B cell (primary cell): Measurements from ENCODE around the gene TRAPPC2B. TPM values are rescaled to one million over a fixed set of nuclear protein-coding genes. Genes with fewer than 3 reads are reported as not detected.

Source experiments
- ATAC-seq: fragments of 200-7000 bp; cut with Tn5 transposase; one replicate; pipeline ENCODE4 v1.10.0; 2021; ENCODE audit warnings: low read depth, mild to moderate bottlenecking, moderate number of reproducible peaks, moderate library complexity
- CTCF ChIA-PET: fragments of 350-600 bp; sonication (Branson Sonifier 250); formaldehyde crosslinking; loops from one replicate; lab custom pipeline; 2021; ENCODE audit warnings: antibody characterized with exemption, inconsistent platforms; lab: Charles Lee
- POLR2A ChIA-PET: fragments of 350-600 bp; sonication (Branson Sonifier 250); formaldehyde crosslinking; loops from one replicate; lab custom pipeline; 2021; ENCODE audit warnings: antibody characterized with exemption; lab: Charles Lee
- DNase-seq: peaks from one replicate; pipeline ENCODE4 v3.0.0; 2013
- H2AFZ ChIP-seq: 2 replicates; pipeline ENCODE4 v1.6.1; 2012; ENCODE audit warnings: mild to moderate bottlenecking, low read depth, low read length; ENCODE audit not compliant: insufficient read depth, poor library complexity, severe bottlenecking
- H3K27ac ChIP-seq, 2 donors: 1 replicate in 1 of 2; 2 replicates in 1 of 2; pipeline ENCODE4 v1.5.1; 2012 to 2013; ENCODE audit warnings: low read length in 2 of 2, mild to moderate bottlenecking in 2 of 2, moderate library complexity in 1 of 2
- H3K27me3 ChIP-seq, 4 experiments: fragments of 200-600 bp in 1 of 4; sonication (generic) in 1 of 4; replicated peaks in 1 of 4; 1 replicate in 2 of 4; 2 replicates in 2 of 4; pipeline versions ENCODE4 v1.6.1 to v1.7.0; 2013 to 2016; ENCODE audit warnings: low read length in 3 of 4, mild to moderate bottlenecking in 2 of 4, mixed read lengths in 1 of 4, moderate library complexity in 1 of 4; ENCODE audit not compliant: insufficient read depth in 4 of 4, control insufficient read depth in 3 of 4; ENCODE audit errors: control extremely low read depth in 1 of 4
- H3K36me3 ChIP-seq, 2 experiments: replicated peaks in 1 of 2; 1 replicate in 1 of 2; 2 replicates in 1 of 2; pipeline versions ENCODE4 v1.6.1 to v1.7.1; 2013; ENCODE audit warnings: low read length in 1 of 2; ENCODE audit not compliant: insufficient read depth in 2 of 2, control insufficient read depth in 1 of 2; ENCODE audit errors: control extremely low read depth in 1 of 2, extremely low read depth in 1 of 2
- H3K4me1 ChIP-seq, 2 donors: fragments of 200-600 bp in 1 of 2; sonication (generic) in 1 of 2; 1 replicate in 1 of 2; 2 replicates in 1 of 2; pipeline versions ENCODE4 v1.5.1 to v1.6.1; 2013 to 2017; ENCODE audit warnings: low read length in 2 of 2; ENCODE audit not compliant: control insufficient read depth in 2 of 2, insufficient read depth in 2 of 2
- H3K4me2 ChIP-seq: replicated peaks from 2 replicates; pipeline ENCODE3; 2012; ENCODE audit warnings: mild to moderate bottlenecking, low read depth, low read length; ENCODE audit not compliant: poor library complexity, severe bottlenecking
- H3K4me3 ChIP-seq, 5 experiments: fragments of 200-600 bp in 1 of 5; sonication (generic) in 1 of 5; 1 replicate in 3 of 5; 2 replicates in 2 of 5; pipeline versions ENCODE4 v1.5.1 to v1.7.0; 2011 to 2016; ENCODE audit warnings: low read length in 4 of 5, mild to moderate bottlenecking in 4 of 5, low read depth in 2 of 5, control low read depth in 1 of 5, moderate library complexity in 1 of 5; ENCODE audit not compliant: insufficient read depth in 1 of 5; ENCODE audit errors: control extremely low read depth in 1 of 5, extremely low read depth in 1 of 5
- H3K79me2 ChIP-seq: fragments of 200-600 bp; sonication (generic); one replicate; pipeline ENCODE4 v1.6.0; 2016; ENCODE audit warnings: low read length; ENCODE audit not compliant: control insufficient read depth, insufficient read depth
- H3K9ac ChIP-seq: fragments of 200-600 bp; sonication (generic); 2 replicates; pipeline ENCODE4 v1.6.1; 2017; ENCODE audit warnings: mild to moderate bottlenecking, low read length, moderate library complexity
- H3K9me3 ChIP-seq, 3 donors: one replicate each; pipeline versions ENCODE4 v1.6.1 to v1.7.1; 2013; ENCODE audit warnings: low read length in 2 of 3; ENCODE audit not compliant: control insufficient read depth in 2 of 3, insufficient read depth in 1 of 3; ENCODE audit errors: control extremely low read depth in 1 of 3
- H4K20me1 ChIP-seq: 2 replicates; pipeline ENCODE4 v1.6.0; 2012; ENCODE audit warnings: mild to moderate bottlenecking, low read length; ENCODE audit not compliant: insufficient read depth, control insufficient read depth, poor library complexity, severe bottlenecking
- H3K27ac Mint-ChIP-seq: one replicate; pipeline ENCODE4 v1.8.0; 2021; ENCODE audit warnings: mixed read lengths
- H3K27me3 Mint-ChIP-seq: one replicate; pipeline ENCODE4 v1.8.0; 2021; ENCODE audit warnings: mixed read lengths
- H3K4me1 Mint-ChIP-seq: one replicate; pipeline ENCODE4 v1.8.0; 2021; ENCODE audit warnings: mixed read lengths
- H3K4me3 Mint-ChIP-seq: one replicate; pipeline ENCODE4 v1.8.0; 2021; ENCODE audit warnings: mixed read lengths
- H3K9me3 Mint-ChIP-seq: one replicate; pipeline ENCODE4 v1.8.0; 2022; ENCODE audit warnings: mixed read lengths; ENCODE audit not compliant: insufficient read depth
- EZH2 ChIP-seq: IDR thresholded peaks from 2 replicates; pipeline ENCODE4 v1.6.1; 2012; ENCODE audit warnings: borderline replicate concordance, low read depth, mild to moderate bottlenecking, moderate library complexity, low read length; ENCODE audit not compliant: insufficient read depth, poor library complexity, severe bottlenecking
- WGBS: methylation state at CpG from one replicate; pipeline ENCODE4 v1.1.5; 2013; ENCODE audit warnings: missing lambda C conversion rate; ENCODE audit not compliant: insufficient coverage; 5-methylcytosine and 5-hydroxymethylcytosine counted together
- intact Hi-C: fragments of 100-400 bp; cut with micrococcal nuclease; formaldehyde crosslinking; loops from one replicate; pipeline ENCODE4 v1.10.0; 2022
- polyA plus RNA-seq: library from polyadenylated mRNA; depleted of rRNA; stranded (reverse); fragments of >200 nt; gene quantifications from 2 replicates; pipeline ENCODE4 v1.2.3, GENCODE V29; 2012
- total RNA-seq, 2 donors: library from RNA; stranded (reverse); fragments of 120-200 nt in 1 of 2; gene quantifications; 1 replicate in 1 of 2; 2 replicates in 1 of 2; pipeline versions ENCODE4 v1.2.3 to v1.2.4, GENCODE V29; 2013 to 2022
- TF ChIP-seq, protein P1 (sequence below): fragments of 200-600 bp; IDR thresholded peaks from one replicate; pipeline ENCODE4 v1.8.0; 2022; ENCODE audit warnings: antibody characterized with exemption, mild to moderate bottlenecking

TRAPPC2B gene
- total and polyA plus RNA-seq, 2 donors (not counting 1 experiment from before 2014, with no cell fraction given) = 9.6 to 29.2 TPM

GRCh38 chr19:57398868-57399267 lies 35.5 kb downstream of the TRAPPC2B start:
- H3K27me3 ChIP-seq = no peaks in the 10 kb centered on the region
- H3K4me2 ChIP-seq = no peak overlapping the region
- no peak overlapping the region for H3K9ac ChIP-seq
- no peaks in the 10 kb centered on the region for H3K27me3 Mint-ChIP-seq
- H3K27ac ChIP-seq = no peak overlapping the region
- TF ChIP-seq, protein P1, sequence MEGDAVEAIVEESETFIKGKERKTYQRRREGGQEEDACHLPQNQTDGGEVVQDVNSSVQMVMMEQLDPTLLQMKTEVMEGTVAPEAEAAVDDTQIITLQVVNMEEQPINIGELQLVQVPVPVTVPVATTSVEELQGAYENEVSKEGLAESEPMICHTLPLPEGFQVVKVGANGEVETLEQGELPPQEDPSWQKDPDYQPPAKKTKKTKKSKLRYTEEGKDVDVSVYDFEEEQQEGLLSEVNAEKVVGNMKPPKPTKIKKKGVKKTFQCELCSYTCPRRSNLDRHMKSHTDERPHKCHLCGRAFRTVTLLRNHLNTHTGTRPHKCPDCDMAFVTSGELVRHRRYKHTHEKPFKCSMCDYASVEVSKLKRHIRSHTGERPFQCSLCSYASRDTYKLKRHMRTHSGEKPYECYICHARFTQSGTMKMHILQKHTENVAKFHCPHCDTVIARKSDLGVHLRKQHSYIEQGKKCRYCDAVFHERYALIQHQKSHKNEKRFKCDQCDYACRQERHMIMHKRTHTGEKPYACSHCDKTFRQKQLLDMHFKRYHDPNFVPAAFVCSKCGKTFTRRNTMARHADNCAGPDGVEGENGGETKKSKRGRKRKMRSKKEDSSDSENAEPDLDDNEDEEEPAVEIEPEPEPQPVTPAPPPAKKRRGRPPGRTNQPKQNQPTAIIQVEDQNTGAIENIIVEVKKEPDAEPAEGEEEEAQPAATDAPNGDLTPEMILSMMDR = no peak
- no peak for TF ChIP-seq EZH2
- H3K4me1 Mint-ChIP-seq = no peaks in the 10 kb centered on the region
- ChIA-PET POLR2A (no interaction called here), CTCF (no interaction called here)
- peaks cover 0 to 21% (median 11%) of the 10 kb centered on the region in 3 donors for H3K9me3 ChIP-seq
- no peaks in the 10 kb centered on the region for H3K4me1 ChIP-seq
- no peak overlapping the region for H3K4me3 Mint-ChIP-seq
- intact Hi-C loops = no loop called here
- ATAC-seq = no peak
- peaks cover 2% of the 10 kb centered on the region for H3K9me3 Mint-ChIP-seq
- no peak for DNase-seq
- H3K36me3 ChIP-seq = peaks cover 2 to 46% of the 10 kb centered on the region in 2 experiments
- no peak overlapping the region for H3K27ac Mint-ChIP-seq
- 90% methylated on average over 2 of the region's 5 CpGs for WGBS
- H4K20me1 ChIP-seq = no peaks in the 10 kb centered on the region
- H3K79me2 ChIP-seq = peaks cover 8% of the 10 kb centered on the region
- no peak overlapping the region for H2AFZ ChIP-seq
- no peak overlapping the region for H3K4me3 ChIP-seq

DNA sequence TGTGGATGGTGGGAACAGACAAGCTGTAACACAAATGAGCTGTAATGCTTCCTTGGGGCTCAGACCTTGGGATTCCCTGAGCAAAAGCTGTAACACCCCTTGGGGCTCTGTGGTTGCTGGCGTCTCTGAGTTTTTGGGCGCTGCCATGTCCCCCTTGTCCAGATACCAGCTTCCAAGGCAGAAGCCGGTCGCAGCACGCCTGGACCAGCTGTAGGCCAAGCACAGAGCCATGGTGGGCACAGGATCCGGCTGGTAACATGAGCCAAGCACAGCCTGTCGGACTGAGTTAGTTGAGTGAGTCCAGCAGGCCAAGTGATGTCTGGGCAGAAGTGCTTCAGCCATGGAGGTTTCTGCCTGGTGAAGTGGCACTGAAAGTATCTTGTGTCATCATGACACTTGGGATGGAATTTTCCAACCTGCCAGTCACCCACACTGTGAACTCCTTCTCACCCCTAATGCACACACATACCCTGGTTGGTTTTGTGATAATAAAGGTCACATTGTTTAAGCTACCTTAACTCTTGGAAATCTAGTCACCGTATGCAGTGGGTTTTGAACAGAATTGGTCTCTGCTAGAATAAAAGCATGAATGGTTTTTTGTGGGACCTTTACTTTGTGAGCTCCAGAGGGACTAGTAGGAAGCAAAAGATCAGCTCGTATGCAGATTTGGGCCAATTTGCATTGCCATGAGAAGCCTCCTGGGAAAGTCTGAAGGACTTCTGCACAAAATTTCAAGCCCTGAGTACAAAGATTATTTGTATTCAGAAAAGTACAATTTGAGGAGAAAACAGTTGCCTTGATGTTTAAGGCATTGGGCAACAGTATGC lies 40.6 kb downstream of the TRAPPC2B start:
- Histone ChIP-seq H4K20me1 (no peaks in the 10 kb centered on the region), H3K9me3 (peaks cover 0 to 9% (median under 1%) of the 10 kb centered on the region in 3 donors), H3K27me3 (no peaks in the 10 kb centered on the region), H3K9ac (no peak overlapping the region), H3K27ac (no peak overlapping the region), H3K36me3 (peaks cover 0 to 4% of the 10 kb centered on the region in 2 experiments), H3K79me2 (no peaks in the 10 kb centered on the region), H3K4me2 (no peak overlapping the region), H3K4me3 (no peak overlapping the region), H3K4me1 (no peaks in the 10 kb centered on the region), H2AFZ (no peak overlapping the region)
- POLR2A ChIA-PET = interaction anchor here (0.6 kb wide), 1 partner anchor 10 kb away, joined by 4 read pairs; no protein-coding TSS in a partner anchor
- CTCF ChIA-PET = interaction anchor here (1.1 kb wide), 1 partner anchor 752 kb away, joined by 5 read pairs; no protein-coding TSS in a partner anchor
- no peak for ATAC-seq
- WGBS = 96% methylated on average over 9 of the region's 9 CpGs
- Mint-ChIP-seq H3K27ac (no peak overlapping the region), H3K27me3 (no peaks in the 10 kb centered on the region), H3K9me3 (peaks cover 2% of the 10 kb centered on the region), H3K4me3 (no peak overlapping the region), H3K4me1 (peaks cover 4% of the 10 kb centered on the region)
- intact Hi-C loops = no loop called here
- no peak for TF ChIP-seq EZH2
- TF ChIP-seq, protein P1 = no peak
- DNase-seq = no peak
